K562 (cell line): Measurements from ENCODE around the gene BICDL1. TPM values are rescaled to one million over a fixed set of nuclear protein-coding genes. Genes with fewer than 3 reads are reported as not detected.

ENCODE experiments used
- ADNP ChIP-seq: fragments of 200-800 bp; sonication (Bioruptor generic); IDR thresholded peaks from 2 replicates; pipeline ENCODE4 v1.6.1; 2016; ENCODE audit warnings: missing genetic modification characterization, missing compliant biosample characterization
- ASH1L ChIP-seq: fragments of 450-650 bp; IDR thresholded peaks from 2 replicates; pipeline ENCODE4 v1.6.1; 2018; ENCODE audit warnings: borderline replicate concordance, mild to moderate bottlenecking, low read depth; ENCODE audit not compliant: partially characterized antibody
- CBX2 ChIP-seq: fragments of 200-600 bp; sonication (generic); IDR thresholded peaks from one replicate; pipeline ENCODE4 v1.6.1; 2012; ENCODE audit warnings: mild to moderate bottlenecking, low read length, inconsistent platforms; ENCODE audit not compliant: insufficient read depth, poor library complexity, severe bottlenecking
- CEBPZ ChIP-seq: fragments of 150-350 bp; IDR thresholded peaks from 2 replicates; pipeline ENCODE4 v1.6.1; 2014; ENCODE audit warnings: low read depth, mild to moderate bottlenecking, low read length, borderline replicate concordance
- FOSL1 ChIP-seq: fragments of 200-800 bp; sonication (Bioruptor generic); conservative IDR thresholded peaks from 2 replicates; pipeline ENCODE4 v1.6.1; 2016; ENCODE audit warnings: missing genetic modification characterization, missing compliant biosample characterization
- KDM1A ChIP-seq, 2 experiments: fragments of 450-650 bp; IDR thresholded peaks; 2 replicates each; pipeline ENCODE4 v1.6.1; 2016; ENCODE audit warnings: mild to moderate bottlenecking in 2 of 2
- LARP7 ChIP-seq: fragments of 450-650 bp; IDR thresholded peaks from 2 replicates; pipeline ENCODE4 v1.6.1; 2016
- MAFK ChIP-seq: IDR thresholded peaks from 2 replicates; pipeline ENCODE4 v1.6.1; 2011; ENCODE audit warnings: low read length, improper control_type of control experiment
- MTF1 ChIP-seq: fragments of 250-450 bp; sonication (Bioruptor Pico); IDR thresholded peaks from 2 replicates; pipeline ENCODE4 v1.9.0; 2021; ENCODE audit warnings: moderate library complexity, mild to moderate bottlenecking, inconsistent platforms, borderline replicate concordance
- MXI1 ChIP-seq: IDR thresholded peaks from 2 replicates; pipeline ENCODE4 v1.6.1; 2011; ENCODE audit warnings: low read depth, mild to moderate bottlenecking, improper control_type of control experiment, low read length
- NRF1 ChIP-seq, 2 experiments: fragments of 450-650 bp; IDR thresholded peaks in 1 of 2; conservative IDR thresholded peaks in 1 of 2; 2 replicates each; pipeline ENCODE4 v1.6.1; 2014; ENCODE audit warnings: mild to moderate bottlenecking in 2 of 2
- PREB ChIP-seq: sonication (generic); formaldehyde crosslinking; IDR thresholded peaks from 2 replicates; pipeline ENCODE4 v1.8.1; 2023; ENCODE audit warnings: mild to moderate bottlenecking, missing genetic modification reagents
- RBM39 ChIP-seq: fragments of 200-400 bp; formaldehyde crosslinking; optimal IDR thresholded peaks from 2 replicates; pipeline ENCODE3; 2018; ENCODE audit warnings: low read depth, low read length
- SMAD2 ChIP-seq: fragments of 150-350 bp; IDR thresholded peaks from 2 replicates; pipeline ENCODE4 v1.6.1; 2014; ENCODE audit warnings: low read depth, mild to moderate bottlenecking, low read length
- ZBTB9 ChIP-seq: fragments of 450-650 bp; formaldehyde crosslinking; IDR thresholded peaks from 2 replicates; pipeline ENCODE4 v1.4.0; 2020; ENCODE audit warnings: mild to moderate bottlenecking, moderate library complexity
- ZNF224 ChIP-seq: sonication (generic); formaldehyde crosslinking; IDR thresholded peaks from 2 replicates; pipeline ENCODE4 v1.8.0; 2022; ENCODE audit warnings: mild to moderate bottlenecking, missing genetic modification reagents
- ZNF232 ChIP-seq: sonication (generic); formaldehyde crosslinking; IDR thresholded peaks from 2 replicates; pipeline ENCODE4 v1.8.0; 2022; ENCODE audit warnings: mild to moderate bottlenecking, missing genetic modification reagents
- ZNF384 ChIP-seq: IDR thresholded peaks from 2 replicates; pipeline ENCODE4 v1.6.1; 2012; ENCODE audit warnings: low read depth, low read length, improper control_type of control experiment
- ZNF518B ChIP-seq: fragments of 250-450 bp; sonication (Bioruptor Pico); IDR thresholded peaks from 2 replicates; pipeline ENCODE4 v1.5.0; 2021; ENCODE audit warnings: mild to moderate bottlenecking, moderate library complexity
- polyA plus RNA-seq, 8 experiments: library from polyadenylated mRNA; depleted of rRNA in 4 of 8; stranded (reverse) in 5 of 8; unstranded in 3 of 8; fragments of >200 nt; fragmentation: Nextera tagmentation in 2 of 8; fragmentation: Illumina TruSeq in 1 of 8; extraction: Ambion mirVana in 2 of 8; extraction: Trizol in 1 of 8; gene quantifications; 2 replicates each; pipeline versions ENCODE4 v1.2.1 to v1.2.3, GENCODE V29; 2011 to 2014; ENCODE audit warnings: inconsistent platforms in 1 of 8, missing spikeins in 1 of 8
- total RNA-seq, 7 experiments: library from RNA; depleted of rRNA in 6 of 7; stranded (reverse); fragments of >200 nt in 6 of 7; fragmentation: Illumina TruSeq in 2 of 7; extraction: Trizol in 2 of 7; gene quantifications; 2 replicates each; pipeline versions ENCODE4 v1.2.1 to v1.2.3, GENCODE V29; 2011 to 2021; ENCODE audit warnings: low replicate concordance in 1 of 7

Gene BICDL1
- total and polyA plus RNA-seq, 9 of the 15 experiments (the other 6 are each of a cell fraction or from before 2014, with no cell fraction given), result 0.06 to 2.0 (median 0.58) TPM

GRCh38 chr12:120115692-120116440 is 126.8 kb downstream of the BICDL1 start (continued):
- TF ChIP-seq PREB (CRISPR knock-in tag) (no peak), CBX2 (no peak), SMAD2 (no peak), MAFK (no peak), ZNF224 (CRISPR knock-in tag) (no peak), NRF1 (conservative IDR thresholded peaks at IDR 0.05 in 1 of 2, IDR thresholded peaks at IDR 0.05 in 1 of 2) (no peak), LARP7 (no peak), CEBPZ (no peak), MTF1 (CRISPR knock-in tag) (no peak), ASH1L (no peak), ADNP (tag) (peak; percentile 73), ZNF232 (no peak), RBM39 (no peak), KDM1A (IDR thresholded peaks at IDR 0.05) (peak in 1 of 2 experiments; percentile 72; a peak in 2 of 4 replicates), ZBTB9 (CRISPR knock-in tag) (no peak), FOSL1 (tag) (no peak), ZNF384 (no peak), ZNF518B (no peak), MXI1 (0 out of 2 replicates have a peak, but pooled peaks have one; percentile 21)
